HG03354 (cell line): ENCODE results near the gene ATXN2.
"Not testable (repeated sequence)": the region's sequence is repeated elsewhere in the genome, so short reads cannot be mapped to it uniquely, and the experiment has no call there.

Experiments
- ATAC-seq: cut with Tn5 transposase; IDR thresholded peaks from one replicate; pipeline ENCODE4 v1.9.1; 2021; ENCODE audit warnings: mild to moderate bottlenecking; ENCODE audit not compliant: unreplicated experiment, poor library complexity, severe bottlenecking

Gene ATXN2, protein sequence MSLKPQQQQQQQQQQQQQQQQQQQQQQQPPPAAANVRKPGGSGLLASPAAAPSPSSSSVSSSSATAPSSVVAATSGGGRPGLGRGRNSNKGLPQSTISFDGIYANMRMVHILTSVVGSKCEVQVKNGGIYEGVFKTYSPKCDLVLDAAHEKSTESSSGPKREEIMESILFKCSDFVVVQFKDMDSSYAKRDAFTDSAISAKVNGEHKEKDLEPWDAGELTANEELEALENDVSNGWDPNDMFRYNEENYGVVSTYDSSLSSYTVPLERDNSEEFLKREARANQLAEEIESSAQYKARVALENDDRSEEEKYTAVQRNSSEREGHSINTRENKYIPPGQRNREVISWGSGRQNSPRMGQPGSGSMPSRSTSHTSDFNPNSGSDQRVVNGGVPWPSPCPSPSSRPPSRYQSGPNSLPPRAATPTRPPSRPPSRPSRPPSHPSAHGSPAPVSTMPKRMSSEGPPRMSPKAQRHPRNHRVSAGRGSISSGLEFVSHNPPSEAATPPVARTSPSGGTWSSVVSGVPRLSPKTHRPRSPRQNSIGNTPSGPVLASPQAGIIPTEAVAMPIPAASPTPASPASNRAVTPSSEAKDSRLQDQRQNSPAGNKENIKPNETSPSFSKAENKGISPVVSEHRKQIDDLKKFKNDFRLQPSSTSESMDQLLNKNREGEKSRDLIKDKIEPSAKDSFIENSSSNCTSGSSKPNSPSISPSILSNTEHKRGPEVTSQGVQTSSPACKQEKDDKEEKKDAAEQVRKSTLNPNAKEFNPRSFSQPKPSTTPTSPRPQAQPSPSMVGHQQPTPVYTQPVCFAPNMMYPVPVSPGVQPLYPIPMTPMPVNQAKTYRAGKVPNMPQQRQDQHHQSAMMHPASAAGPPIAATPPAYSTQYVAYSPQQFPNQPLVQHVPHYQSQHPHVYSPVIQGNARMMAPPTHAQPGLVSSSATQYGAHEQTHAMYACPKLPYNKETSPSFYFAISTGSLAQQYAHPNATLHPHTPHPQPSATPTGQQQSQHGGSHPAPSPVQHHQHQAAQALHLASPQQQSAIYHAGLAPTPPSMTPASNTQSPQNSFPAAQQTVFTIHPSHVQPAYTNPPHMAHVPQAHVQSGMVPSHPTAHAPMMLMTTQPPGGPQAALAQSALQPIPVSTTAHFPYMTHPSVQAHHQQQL

GRCh38 chr12:111598637-111599452 lies at the start of gene ATXN2:
Gene ATXN2, minus strand, starts transcription at chr12:111599315. Its CDS starts 281 bp downstream, at chr12:111599034.
- ATAC-seq: peak; percentile 53

DNA sequence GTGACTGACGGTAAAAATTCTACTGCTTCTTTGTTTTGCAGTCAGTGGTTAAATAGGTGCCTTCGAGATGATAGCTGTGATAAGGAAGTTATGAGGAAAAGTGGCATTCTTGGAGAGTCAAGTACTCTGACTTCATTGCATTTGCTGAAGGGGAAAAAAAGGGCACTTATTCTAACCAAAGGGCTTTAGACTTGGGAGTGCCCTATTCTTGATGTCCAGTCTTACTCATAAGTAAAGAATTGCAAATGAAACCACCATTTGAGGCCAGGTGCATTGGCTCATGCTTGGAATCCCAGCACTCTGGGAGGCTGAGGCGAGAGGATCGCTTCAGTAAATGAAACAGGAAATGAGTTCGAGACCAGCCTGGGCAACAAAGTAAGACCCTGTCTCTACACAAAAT lies 46.3 kb upstream of the ATXN2 start:
- no peak for ATAC-seq

- ATAC-seq: no peak
Observed at GRCh38 chr12:111643427-111643826, 44.3 kb upstream of the ATXN2 start.

- ATAC-seq: no peak
Observed at GRCh38 chr12:111642681-111643426, 43.7 kb upstream of the ATXN2 start.

DNA sequence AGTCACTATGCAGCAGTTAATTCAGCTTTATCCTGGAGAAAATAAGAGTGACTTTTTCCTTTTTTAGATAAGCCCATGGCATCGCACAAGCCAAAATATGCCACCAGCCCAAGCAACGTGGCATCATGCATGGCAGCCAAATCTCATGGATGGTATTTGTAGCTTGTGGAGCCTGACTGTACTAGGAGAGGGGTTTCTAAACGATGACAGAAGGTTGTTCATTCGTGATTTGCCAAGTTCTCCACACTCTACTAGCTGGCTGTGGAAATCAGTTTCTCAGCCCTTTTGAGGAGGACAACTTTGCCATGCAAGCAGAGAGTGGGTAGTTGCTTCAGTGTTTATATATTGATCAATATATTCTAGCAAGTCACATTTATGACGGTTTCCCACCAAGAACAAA lies 41.4 kb upstream of the ATXN2 start:
- ATAC-seq: no peak

- ATAC-seq: no peak
Observed at GRCh38 chr12:111638556-111638955, 39.4 kb upstream of the ATXN2 start.

- no peak for ATAC-seq
Observed at GRCh38 chr12:111636209-111636945, 37.3 kb upstream of the ATXN2 start.

GRCh38 chr12:111635524-111635923 lies 36.4 kb upstream of the ATXN2 start:
- ATAC-seq: no peak

DNA sequence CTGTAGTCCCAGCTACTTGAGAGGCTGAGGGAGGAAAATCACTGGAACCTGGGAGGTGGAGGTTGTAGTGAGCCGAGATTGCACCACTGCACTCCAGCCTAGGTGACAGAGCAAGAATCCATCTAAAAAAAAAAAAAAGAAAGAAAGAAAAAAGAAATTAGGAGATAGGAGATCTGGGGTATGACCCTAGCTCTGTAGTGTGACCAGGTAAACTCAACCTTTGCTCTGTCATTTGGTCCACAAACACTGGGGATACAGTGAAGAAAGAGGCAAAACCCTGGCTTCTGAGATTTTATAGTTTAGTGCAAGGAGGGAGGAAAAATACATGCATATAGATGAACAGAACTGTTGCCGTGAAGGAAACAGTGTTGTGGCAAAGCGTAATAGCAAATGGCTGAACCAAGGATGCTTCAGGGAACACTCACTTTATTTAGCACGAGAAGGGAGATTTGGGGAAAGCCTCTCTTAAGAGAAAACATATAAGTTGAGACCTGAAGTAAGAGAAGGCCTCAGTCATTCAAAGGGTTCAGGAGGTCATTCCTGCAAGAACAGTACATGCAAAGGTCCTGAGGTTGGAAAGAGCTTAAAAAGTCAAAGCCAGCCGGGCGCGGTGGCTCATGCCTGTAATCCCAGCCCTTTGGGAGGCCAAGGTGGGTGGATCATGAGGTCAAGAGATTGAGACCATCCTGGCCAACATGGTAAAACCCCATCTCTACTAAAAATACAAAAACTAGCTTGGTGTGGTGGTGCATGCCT lies 29.6 kb upstream of the ATXN2 start:
- ATAC-seq: no peak

DNA sequence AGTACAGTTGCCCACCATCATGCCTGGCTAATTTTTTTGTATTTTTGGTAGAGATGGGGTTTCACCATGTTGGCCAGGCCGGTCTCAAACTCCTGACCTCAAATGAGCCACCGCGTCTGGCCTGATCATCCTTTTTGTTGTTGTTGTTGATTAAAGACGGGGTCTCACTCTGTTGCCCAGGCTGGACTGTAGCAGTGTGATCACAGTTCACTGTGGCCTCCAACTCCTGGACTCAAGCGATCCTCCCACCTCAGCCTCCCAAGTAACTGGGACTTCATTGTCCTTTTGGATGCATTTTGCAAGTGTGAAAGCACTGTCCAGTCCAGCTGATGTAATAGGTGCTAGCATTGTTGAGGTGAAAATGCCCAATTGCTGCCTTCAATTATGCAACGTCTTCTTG lies 27.1 kb upstream of the ATXN2 start:
- ATAC-seq: no peak

DNA sequence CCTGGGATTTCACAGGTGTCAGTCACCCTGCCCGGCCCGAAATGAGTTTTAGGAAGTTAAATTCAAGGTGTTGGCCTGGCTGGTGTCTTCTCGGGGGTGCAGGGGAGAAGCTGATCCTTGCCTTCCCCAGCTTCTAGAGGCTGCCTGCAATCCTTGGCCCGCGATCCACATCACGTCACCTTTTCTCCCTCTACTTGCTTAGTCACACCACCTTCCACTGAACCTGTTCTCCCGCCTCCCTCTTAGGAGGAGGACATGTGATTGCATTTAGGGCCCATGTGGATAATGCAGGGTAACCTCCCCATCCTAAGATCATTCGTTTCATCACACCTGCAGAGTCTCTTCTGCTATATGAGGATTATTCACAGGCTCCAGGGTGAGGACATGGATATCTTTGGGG lies 25.4 kb upstream of the ATXN2 start:
- ATAC-seq: no peak

DNA sequence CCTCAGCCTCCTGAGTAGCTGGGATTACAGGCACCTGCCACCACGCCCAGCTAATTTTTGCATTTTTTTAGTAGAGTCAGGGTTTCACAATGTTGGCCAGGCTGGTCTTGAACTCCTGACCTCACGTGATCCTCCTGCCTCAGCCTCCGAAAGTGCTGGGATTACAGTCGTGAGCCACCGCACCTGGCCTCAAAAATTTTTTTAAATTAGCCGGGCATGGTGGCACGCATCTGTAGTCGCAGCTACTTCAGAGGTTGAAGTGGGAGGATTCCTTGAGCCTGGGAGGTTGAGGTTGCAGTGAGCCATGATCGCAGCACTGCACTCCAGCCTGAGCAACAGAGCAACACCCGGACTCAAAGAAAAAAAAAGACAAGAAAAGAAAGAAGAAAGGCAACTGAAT lies 18.7 kb upstream of the ATXN2 start:
- ATAC-seq: not testable (repeated sequence)

- no peak for ATAC-seq
Observed at GRCh38 chr12:111616177-111616623, 17.1 kb upstream of the ATXN2 start.

GRCh38 chr12:111607239-111607638 lies 8.1 kb upstream of the ATXN2 start:
- no peak for ATAC-seq

DNA sequence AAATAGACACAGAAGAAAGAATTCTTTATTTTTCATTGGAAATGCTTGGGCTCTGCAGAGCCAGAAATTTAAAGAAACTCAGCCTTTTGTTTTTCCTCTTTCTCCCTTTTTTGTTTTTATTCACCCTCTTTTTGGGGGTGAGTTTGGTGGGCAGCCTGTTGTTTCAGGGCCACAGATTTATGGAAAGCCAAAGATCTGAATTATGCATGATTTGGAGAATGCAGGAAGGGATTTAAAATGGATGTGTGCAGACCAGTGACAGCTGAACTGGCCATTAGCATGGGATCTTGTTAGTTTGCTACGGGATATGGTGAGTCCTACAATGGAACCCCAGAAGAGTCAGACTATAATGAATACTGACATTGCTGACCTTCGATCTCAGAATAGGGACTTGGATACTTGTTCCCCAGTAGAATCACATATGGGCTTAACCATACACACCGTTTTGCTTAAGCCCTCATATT lies 7.7 kb upstream of the ATXN2 start:
- ATAC-seq: no peak

DNA sequence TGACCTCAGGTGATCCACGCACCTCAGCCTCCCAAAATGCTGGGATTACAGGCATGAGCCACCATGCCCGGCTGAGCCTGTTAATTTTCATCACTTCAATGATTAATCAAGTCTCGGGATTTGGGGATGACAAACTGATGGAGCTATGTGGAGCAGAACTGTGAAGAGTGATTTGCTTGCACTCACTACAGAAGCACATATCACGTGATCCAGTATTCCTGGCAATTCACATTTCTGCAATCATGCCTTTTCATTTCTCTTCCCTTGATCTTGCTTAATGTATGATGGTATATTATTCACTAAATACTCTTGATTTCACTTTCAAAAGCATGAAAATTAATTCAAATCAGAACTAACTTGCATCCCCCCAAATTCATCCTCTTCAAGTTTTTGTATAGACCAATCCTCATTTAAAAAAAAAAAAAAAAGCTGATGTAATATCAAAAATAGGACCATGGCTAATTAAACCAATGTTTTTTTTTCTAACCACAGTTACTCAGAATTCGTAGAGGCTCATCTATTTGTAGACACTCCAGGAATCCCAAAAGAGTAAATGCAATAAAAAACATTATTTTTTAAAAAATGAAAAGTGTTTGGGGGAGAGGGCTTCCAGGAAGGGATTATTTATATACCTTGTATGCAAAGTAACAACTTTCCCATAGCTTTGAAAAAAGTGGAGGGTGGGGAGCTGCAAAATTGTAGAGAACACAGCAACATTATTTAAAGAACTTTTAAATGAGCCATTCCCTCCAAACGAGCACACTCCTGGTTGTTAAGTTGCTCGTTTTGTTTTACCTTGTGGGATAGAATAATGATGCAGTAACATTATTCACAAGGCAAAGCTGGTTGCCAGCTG lies 7.0 kb upstream of the ATXN2 start:
- ATAC-seq: no peak
